NCI-H2107 treated with DMSO at 0.1 percent for 48 hours (cell line): ENCODE data around the gene LGALS3.
"Not testable (repeated sequence)": the region's sequence is repeated elsewhere in the genome, so short reads cannot be mapped to it uniquely, and the experiment has no call there.

ENCODE experiments used
- DNase-seq: peaks from one replicate; lab custom pipeline; 2025; ENCODE audit not compliant: unreplicated experiment; lab: John Stamatoyannopoulos, UW

LGALS3 gene

GRCh38 chr14:55129086-55129427, at the start of gene LGALS3:
LGALS3 (plus strand) TSS chr14:55129252; CDS start chr14:55137374, 8,122 bp downstream.
- no peak for DNase-seq

GRCh38 chr14:55079961-55080360, 49.1 kb upstream of the LGALS3 start:
- DNase-seq = not testable (repeated sequence)

GRCh38 chr14:55084401-55085059, 44.5 kb upstream of the LGALS3 start:
- DNase-seq = no peak

GRCh38 chr14:55085060-55085660, 43.9 kb upstream of the LGALS3 start:
- peak; percentile 73 for DNase-seq

- DNase-seq = no peak
Observed at GRCh38 chr14:55086938-55087337, 42.1 kb upstream of the LGALS3 start.

GRCh38 chr14:55088356-55088755, 40.7 kb upstream of the LGALS3 start:
- no peak for DNase-seq

GRCh38 chr14:55092341-55092740, 36.7 kb upstream of the LGALS3 start:
- DNase-seq = no peak

- peak; percentile 50 for DNase-seq
Observed at GRCh38 chr14:55094292-55095157, 34.5 kb upstream of the LGALS3 start.

- DNase-seq = no peak
Observed at GRCh38 chr14:55097881-55098560, 31.0 kb upstream of the LGALS3 start.

GRCh38 chr14:55098561-55098898, 30.5 kb upstream of the LGALS3 start:
- no peak for DNase-seq

- no peak for DNase-seq
Observed at GRCh38 chr14:55099756-55100155, 29.3 kb upstream of the LGALS3 start.

GRCh38 chr14:55101698-55102097, 27.4 kb upstream of the LGALS3 start:
- no peak for DNase-seq

GRCh38 chr14:55102141-55102621, 26.9 kb upstream of the LGALS3 start:
- DNase-seq = peak; percentile 92

- peak; percentile 57 for DNase-seq
Observed at GRCh38 chr14:55103005-55103640, 25.9 kb upstream of the LGALS3 start.

GRCh38 chr14:55103971-55104954, 24.8 kb upstream of the LGALS3 start:
- DNase-seq = no peak

GRCh38 chr14:55105991-55106390, 23.1 kb upstream of the LGALS3 start:
- DNase-seq = no peak

GRCh38 chr14:55107766-55108554, 21.1 kb upstream of the LGALS3 start:
- DNase-seq = no peak

- DNase-seq = no peak
Observed at GRCh38 chr14:55109836-55110235, 19.2 kb upstream of the LGALS3 start.

GRCh38 chr14:55111122-55111708, 17.8 kb upstream of the LGALS3 start:
- no peak for DNase-seq
